Endothelial cell of umbilical vein (primary cell): ENCODE measurements around the gene EGF. TPM values are rescaled to one million over a fixed set of nuclear protein-coding genes. Genes with fewer than 3 reads are reported as not detected.

Experiments used
- BruUV-seq: library from RNA; stranded (reverse); fragments of 400-500 nt; replicated peaks from 2 replicates; lab custom pipeline; 2021; lab: Mats Ljungman, UMichigan
- CTCF ChIA-PET: fragments of 300-600, 350-600 bp; sonication (Branson Sonifier 250); formaldehyde crosslinking; loops from one replicate; lab custom pipeline; 2021; ENCODE audit warnings: antibody characterized with exemption, inconsistent platforms; lab: Charles Lee
- POLR2A ChIA-PET: fragments of 300-600, 350-600 bp; sonication (Branson Sonifier 250); formaldehyde crosslinking; loops from one replicate; lab custom pipeline; 2021; ENCODE audit warnings: antibody characterized with exemption, inconsistent platforms; lab: Charles Lee
- DNase-seq: peaks from one replicate; pipeline ENCODE4 v3.0.0-alpha.2; 2011; ENCODE audit warnings: low read depth, low spot score
- FAIRE-seq: peaks from 2 replicates; lab custom pipeline; 2011; peaks lifted over from hg19 to GRCh38; lab: Jason Lieb, UNC
- H2AFZ ChIP-seq: 2 replicates; pipeline ENCODE4 v1.6.0; 2012; ENCODE audit warnings: low read depth, low read length, control low read depth, inconsistent platforms
- H3K27ac ChIP-seq: 2 replicates; pipeline ENCODE4 v1.5.1; 2011; ENCODE audit warnings: low read depth, mild to moderate bottlenecking, control low read depth, low read length, moderate library complexity; ENCODE audit not compliant: insufficient read depth
- H3K27me3 ChIP-seq, 2 experiments: 2 replicates each; pipeline versions ENCODE4 v1.6.0 to v1.6.1; 2011; ENCODE audit warnings: low read length in 2 of 2, mixed read lengths in 1 of 2; ENCODE audit not compliant: control insufficient read depth in 2 of 2, insufficient read depth in 2 of 2
- H3K36me3 ChIP-seq, 2 experiments: 2 replicates in 1 of 2; 3 replicates in 1 of 2; pipeline ENCODE4 v1.5.1; 2011; ENCODE audit warnings: low read length in 2 of 2, mild to moderate bottlenecking in 1 of 2, moderate library complexity in 1 of 2; ENCODE audit not compliant: control insufficient read depth in 2 of 2, insufficient read depth in 2 of 2; ENCODE audit errors: extremely low read depth in 1 of 2
- H3K4me1 ChIP-seq: 3 replicates; pipeline ENCODE4 v1.5.1; 2011; ENCODE audit warnings: mild to moderate bottlenecking, low read length; ENCODE audit not compliant: control insufficient read depth, insufficient read depth; ENCODE audit errors: extremely low read depth
- H3K4me2 ChIP-seq: 2 replicates; pipeline ENCODE4 v1.6.1; 2011; ENCODE audit warnings: low read length, control low read depth, mixed read lengths; ENCODE audit not compliant: insufficient read depth
- H3K4me3 ChIP-seq, 3 experiments: fragments of 200-600 bp in 1 of 3; sonication (generic), shearing (Covaris generic) in 1 of 3; replicated peaks in 1 of 3; 2 replicates each; pipeline ENCODE4 v1.5.1; 2011 to 2016; ENCODE audit warnings: control low read depth in 3 of 3, low read length in 3 of 3, mild to moderate bottlenecking in 2 of 3, inconsistent platforms in 1 of 3, low read depth in 1 of 3, moderate library complexity in 1 of 3; ENCODE audit not compliant: insufficient read depth in 1 of 3
- H3K79me2 ChIP-seq: 2 replicates; pipeline ENCODE4 v1.6.0; 2012; ENCODE audit warnings: low read length, inconsistent platforms; ENCODE audit not compliant: control insufficient read depth, insufficient read depth
- H3K9ac ChIP-seq: replicated peaks from 2 replicates; pipeline ENCODE3; 2011; ENCODE audit warnings: low read length, control low read depth; ENCODE audit not compliant: insufficient read depth; ENCODE audit errors: extremely low read depth
- H3K9me1 ChIP-seq: replicated peaks from 3 replicates; pipeline ENCODE4 v1.6.0; 2011; ENCODE audit warnings: mild to moderate bottlenecking, low read length; ENCODE audit not compliant: control insufficient read depth, insufficient read depth; ENCODE audit errors: extremely low read depth
- H3K9me3 ChIP-seq: replicated peaks from 2 replicates; pipeline ENCODE4 v1.5.1; 2012; ENCODE audit warnings: low read length, inconsistent platforms; ENCODE audit not compliant: control insufficient read depth, insufficient read depth
- H4K20me1 ChIP-seq: replicated peaks from 2 replicates; pipeline ENCODE3; 2011; ENCODE audit warnings: mild to moderate bottlenecking, low read length; ENCODE audit not compliant: control insufficient read depth, insufficient read depth; ENCODE audit errors: extremely low read depth
- CTCF ChIP-seq, 2 donors: IDR thresholded peaks; 1 replicate in 1 of 2; 2 replicates in 1 of 2; pipeline ENCODE4 v1.5.1; 2011; ENCODE audit warnings: low read length in 2 of 2, mild to moderate bottlenecking in 2 of 2, moderate library complexity in 2 of 2, control low read depth in 1 of 2, inconsistent platforms in 1 of 2, low read depth in 1 of 2; ENCODE audit not compliant: insufficient read depth in 1 of 2; ENCODE audit errors: extremely low read depth in 1 of 2
- EZH2 ChIP-seq: IDR thresholded peaks from 2 replicates; pipeline ENCODE4 v1.6.1; 2012; ENCODE audit warnings: borderline replicate concordance, low read depth, mild to moderate bottlenecking, moderate library complexity, low read length, inconsistent platforms; ENCODE audit not compliant: severe bottlenecking
- FOS ChIP-seq: IDR thresholded peaks from 2 replicates; pipeline ENCODE4 v1.6.1; 2011; ENCODE audit warnings: mild to moderate bottlenecking, low read length, moderate library complexity, borderline replicate concordance; ENCODE audit not compliant: insufficient read depth
- GATA2 ChIP-seq: IDR thresholded peaks from 2 replicates; pipeline ENCODE4 v1.7.0; 2011; ENCODE audit warnings: low read depth, mild to moderate bottlenecking, moderate library complexity, mixed read lengths, low read length; ENCODE audit not compliant: insufficient read length, insufficient read depth
- JUN ChIP-seq: IDR thresholded peaks from 2 replicates; pipeline ENCODE4 v1.6.1; 2011; ENCODE audit warnings: borderline replicate concordance, low read depth; ENCODE audit not compliant: insufficient read length, insufficient read depth
- MAX ChIP-seq: IDR thresholded peaks from 2 replicates; pipeline ENCODE4 v1.6.1; 2011; ENCODE audit not compliant: insufficient read depth, insufficient read length
- MYC ChIP-seq: IDR thresholded peaks from one replicate; pipeline ENCODE4 v1.6.1; 2011; ENCODE audit warnings: mild to moderate bottlenecking, low read depth, low read length
- POLR2A ChIP-seq: IDR thresholded peaks from 2 replicates; pipeline ENCODE4 v1.6.1; 2012; ENCODE audit warnings: low read depth, mild to moderate bottlenecking, control low read depth, low read length
- POLR2AphosphoS5 ChIP-seq: IDR thresholded peaks from 2 replicates; pipeline ENCODE4 v1.6.1; 2012; ENCODE audit warnings: low read depth, mild to moderate bottlenecking, control low read depth, low read length, moderate library complexity; ENCODE audit not compliant: insufficient read depth
- dilution Hi-C: fragments of 300-500 bp; cut with MboI; formaldehyde crosslinking; loops from one replicate; pipeline ENCODE4 v1.15.0; 2019; ENCODE audit warnings: low sequenced_read_pairs; ENCODE audit not compliant: extremely low pct_ligation_motif_present
- intact Hi-C: fragments of 100-400 bp; cut with micrococcal nuclease; formaldehyde crosslinking; loops from one replicate; pipeline ENCODE4 v1.10.0; 2022
- polyA plus RNA-seq, 4 experiments: library from polyadenylated mRNA; depleted of rRNA in 3 of 4; stranded (reverse) in 3 of 4; unstranded in 1 of 4; fragments of >200 nt; gene quantifications; 2 replicates each; pipeline versions ENCODE4 v1.2.1 to v1.2.3, GENCODE V29; 2011 to 2012; ENCODE audit warnings: missing spikeins in 1 of 4
- total RNA-seq: library from RNA; stranded (reverse); gene quantifications from 2 replicates; pipeline ENCODE4 v1.2.3, GENCODE V29; 2021

The EGF gene
- total and polyA plus RNA-seq, 2 donors (not counting 3 experiments of a cell fraction or from before 2014, with no cell fraction given): not detected

- ChIA-PET CTCF (no interaction called here), POLR2A (no interaction called here)
- DNase-seq (no peak), FAIRE-seq (no peak)
- Histone ChIP-seq H3K79me2 (no peaks in the 10 kb centered on the region), H3K4me2 (no peak overlapping the region), H3K36me3 (no peaks in the 10 kb centered on the region), H4K20me1 (no peaks in the 10 kb centered on the region), H3K4me1 (no peaks in the 10 kb centered on the region), H3K27me3 (peaks cover 9 to 18% of the 10 kb centered on the region in 2 experiments), H3K9me1 (no peaks in the 10 kb centered on the region), H3K9me3 (no peaks in the 10 kb centered on the region), H2AFZ (no peak overlapping the region), H3K27ac (no peak overlapping the region), H3K9ac (no peak overlapping the region), H3K4me3 (no peak overlapping the region)
- intact Hi-C loops (no loop called here), dilution Hi-C loops (no loop called here)
- TF ChIP-seq GATA2 (no peak), MYC (no peak), CTCF (IDR thresholded peaks at IDR 0.05; ENCODE audit: extremely low read depth in 1 of 2, insufficient read depth in 1 of 2, low read depth in 1 of 2, low read length in 2 of 2) (no peak), JUN (no peak), POLR2AphosphoS5 (no peak), POLR2A (no peak), MAX (no peak), EZH2 (no peak), FOS (no peak)
- no TSS peak for BruUV-seq
Observed at GRCh38 chr4:109989618-109990017, 76.9 kb downstream of the EGF start.
